HEK293 (cell line): ENCODE measurements around the gene SDS.

Experiments
- CTCF ChIA-PET: fragments of 350-600 bp; formaldehyde crosslinking; extraction: SDS; loops from one replicate; lab custom pipeline; 2021; ENCODE audit warnings: antibody characterized with exemption; lab: Yijun Ruan, JAX
- POLR2A ChIA-PET: fragments of 300-600 bp; formaldehyde crosslinking; extraction: SDS; loops from one replicate; lab custom pipeline; 2020; ENCODE audit warnings: antibody characterized with exemption, inconsistent platforms; lab: Yijun Ruan, JAX
- H3K27ac ChIP-seq: fragments of 200-500 bp; sonication (Bioruptor generic); 2 replicates; pipeline ENCODE4 v1.5.1; 2014; ENCODE audit warnings: low read depth, low read length, control low read depth, inconsistent platforms; ENCODE audit errors: extremely low read depth
- H3K36me3 ChIP-seq, 2 experiments: fragments of 200-500 bp in 1 of 2; sonication (Bioruptor generic) in 1 of 2; 1 replicate in 1 of 2; 2 replicates in 1 of 2; pipeline ENCODE4 v1.5.1; 2014 to 2017; ENCODE audit warnings: inconsistent platforms in 2 of 2, low read length in 2 of 2; ENCODE audit not compliant: control insufficient read depth in 2 of 2, insufficient read depth in 1 of 2
- H3K4me1 ChIP-seq: fragments of 200-500 bp; sonication (Bioruptor generic); 2 replicates; pipeline ENCODE4 v1.5.1; 2014; ENCODE audit warnings: mild to moderate bottlenecking, low read length, inconsistent platforms; ENCODE audit not compliant: control insufficient read depth, insufficient read depth
- H3K4me3 ChIP-seq: 2 replicates; pipeline ENCODE4 v1.5.1; 2011; ENCODE audit warnings: low read depth, mild to moderate bottlenecking, control low read depth, low read length, moderate library complexity
- H3K9me3 ChIP-seq: fragments of 200-500 bp; sonication (Bioruptor generic); 2 replicates; pipeline ENCODE4 v1.5.1; 2014; ENCODE audit warnings: low read depth, low read length, inconsistent platforms; ENCODE audit not compliant: control insufficient read depth, insufficient read depth
- BCL11B ChIP-seq: fragments of 450-650 bp; formaldehyde crosslinking; IDR thresholded peaks from 2 replicates; pipeline ENCODE4 v1.5.1; 2016; ENCODE audit warnings: low read depth, missing biosample characterization, missing genetic modification characterization
- HIC1 ChIP-seq: fragments of 450-650 bp; formaldehyde crosslinking; IDR thresholded peaks from 2 replicates; pipeline ENCODE4 v1.5.1; 2016; ENCODE audit warnings: missing biosample characterization, missing genetic modification characterization
- HOXD13 ChIP-seq: sonication (generic); formaldehyde crosslinking; IDR thresholded peaks from 2 replicates; pipeline ENCODE4 v1.8.0; 2022; ENCODE audit warnings: missing genetic modification reagents, borderline replicate concordance
- PATZ1 ChIP-seq: fragments of 450-650 bp; formaldehyde crosslinking; IDR thresholded peaks from 2 replicates; pipeline ENCODE4 v1.5.1; 2016; ENCODE audit warnings: missing biosample characterization, missing genetic modification characterization
- ZBTB17 ChIP-seq: fragments of 450-650 bp; formaldehyde crosslinking; IDR thresholded peaks from 2 replicates; pipeline ENCODE4 v1.5.1; 2016; ENCODE audit warnings: missing biosample characterization, missing genetic modification characterization
- ZBTB26 ChIP-seq: fragments of 450-650 bp; formaldehyde crosslinking; optimal IDR thresholded peaks from 2 replicates; pipeline ENCODE3; 2016; ENCODE audit warnings: missing biosample characterization, mild to moderate bottlenecking, missing genetic modification characterization
- ZBTB7A ChIP-seq: fragments of 450-650 bp; formaldehyde crosslinking; IDR thresholded peaks from 2 replicates; pipeline ENCODE4 v1.5.1; 2016; ENCODE audit warnings: low read depth, missing biosample characterization, missing genetic modification characterization
- ZBTB8A ChIP-seq: fragments of 450-650 bp; formaldehyde crosslinking; IDR thresholded peaks from 2 replicates; pipeline ENCODE4 v1.5.1; 2016; ENCODE audit warnings: missing biosample characterization, missing genetic modification characterization
- ZFP37 ChIP-seq: fragments of 450-650 bp; formaldehyde crosslinking; IDR thresholded peaks from 2 replicates; pipeline ENCODE4 v1.5.1; 2016; ENCODE audit warnings: missing biosample characterization, missing genetic modification characterization
- ZNF16 ChIP-seq: fragments of 450-650 bp; formaldehyde crosslinking; IDR thresholded peaks from 2 replicates; pipeline ENCODE4 v1.5.1; 2016; ENCODE audit warnings: low read depth, missing biosample characterization, missing genetic modification characterization
- ZNF292 ChIP-seq: fragments of 450-650 bp; formaldehyde crosslinking; IDR thresholded peaks from 2 replicates; pipeline ENCODE4 v1.5.1; 2016; ENCODE audit warnings: low read depth, missing biosample characterization, missing genetic modification characterization, borderline replicate concordance
- ZNF350 ChIP-seq: fragments of 450-650 bp; formaldehyde crosslinking; IDR thresholded peaks from 2 replicates; pipeline ENCODE4 v1.5.0; 2017; ENCODE audit warnings: missing biosample characterization, mild to moderate bottlenecking, missing genetic modification characterization
- ZNF433 ChIP-seq: fragments of 450-650 bp; formaldehyde crosslinking; IDR thresholded peaks from 2 replicates; pipeline ENCODE4 v1.5.1; 2016; ENCODE audit warnings: missing biosample characterization, missing genetic modification characterization, low read depth
- ZNF548 ChIP-seq: fragments of 450-650 bp; formaldehyde crosslinking; IDR thresholded peaks from 2 replicates; pipeline ENCODE4 v1.5.1; 2016; ENCODE audit warnings: missing biosample characterization, missing genetic modification characterization
- ZNF639 ChIP-seq: fragments of 450-650 bp; formaldehyde crosslinking; IDR thresholded peaks from 2 replicates; pipeline ENCODE4 v1.5.1; 2016; ENCODE audit warnings: missing biosample characterization, missing genetic modification characterization

SDS gene

GRCh38 chr12:113369391-113369985, 34.2 kb downstream of the SDS start (continued):
- no peak for TF ChIP-seq ZNF639 (tag by site-specific recombination)
- TF ChIP-seq HOXD13 (CRISPR knock-in tag): no peak
- TF ChIP-seq ZBTB17 (tag by site-specific recombination): no peak
- no peak for TF ChIP-seq ZBTB26 (tag by site-specific recombination)
- TF ChIP-seq ZNF292 (tag by site-specific recombination): no peak
- TF ChIP-seq ZNF548: no peak
- TF ChIP-seq ZBTB7A (tag by site-specific recombination): no peak
- TF ChIP-seq ZBTB8A (tag by site-specific recombination): no peak
- TF ChIP-seq ZNF433 (tag by site-specific recombination): no peak

GRCh38 chr12:113368331-113368730, 35.4 kb downstream of the SDS start:
- no peaks in the 10 kb centered on the region for H3K4me1 ChIP-seq
- ChIA-PET CTCF (no interaction called here), POLR2A (no interaction called here)
- H3K27ac ChIP-seq: no peak overlapping the region
- H3K36me3 ChIP-seq: peaks cover 0 to 19% of the 10 kb centered on the region in 2 experiments; a peak in 2 of 3 replicates
- TF ChIP-seq BCL11B: no peak
- no peak for TF ChIP-seq ZNF350 (tag by site-specific recombination)
- TF ChIP-seq ZNF16 (tag by site-specific recombination): no peak
- no peak for TF ChIP-seq HIC1 (tag by site-specific recombination)
- no peaks in the 10 kb centered on the region for H3K9me3 ChIP-seq
- no peak overlapping the region for H3K4me3 ChIP-seq

GRCh38 chr12:113366827-113367226, 36.9 kb downstream of the SDS start:
- Histone ChIP-seq H3K4me3 (no peak overlapping the region), H3K36me3 (peaks cover 0 to 13% of the 10 kb centered on the region in 2 experiments; a peak in 2 of 3 replicates), H3K9me3 (no peaks in the 10 kb centered on the region), H3K4me1 (no peaks in the 10 kb centered on the region), H3K27ac (no peak overlapping the region)
- TF ChIP-seq ZFP37 (tag by site-specific recombination) (no peak), PATZ1 (no peak), ZBTB8A (tag by site-specific recombination) (no peak), BCL11B (no peak)
- ChIA-PET POLR2A (no interaction called here), CTCF (interaction anchor here (0.6 kb wide), 2 partner anchors 122 to 193 kb away, joined by 3 to 4 read pairs; no protein-coding TSS in a partner anchor)
